K562 (cell line): ENCODE data around the gene FERMT3. TPM values are rescaled to one million over a fixed set of nuclear protein-coding genes. Genes with fewer than 3 reads are reported as not detected.

Experiments
- CHD1 ChIP-seq: fragments of 200-600 bp; sonication (generic); IDR thresholded peaks from one replicate; pipeline ENCODE4 v1.6.1; 2012; ENCODE audit warnings: mild to moderate bottlenecking, moderate library complexity, low read length, inconsistent platforms
- ELF4 ChIP-seq: fragments of 450-650 bp; formaldehyde crosslinking; IDR thresholded peaks from 2 replicates; pipeline ENCODE4 v1.4.0; 2022; ENCODE audit warnings: missing genetic modification characterization
- FOXO4 ChIP-seq: fragments of 450-650 bp; formaldehyde crosslinking; IDR thresholded peaks from 2 replicates; pipeline ENCODE4 v1.4.0; 2020; ENCODE audit warnings: mild to moderate bottlenecking, moderate library complexity
- GATAD2A ChIP-seq: fragments of 450-650 bp; IDR thresholded peaks from 2 replicates; pipeline ENCODE4 v1.6.1; 2017
- PHF21A ChIP-seq: fragments of 450-650 bp; IDR thresholded peaks from 2 replicates; pipeline ENCODE4 v1.6.1; 2017; ENCODE audit warnings: low read depth, borderline replicate concordance
- RNF219 ChIP-seq: fragments of 250-450 bp; sonication (Bioruptor Pico); IDR thresholded peaks from 2 replicates; pipeline ENCODE4 v1.5.0; 2022; ENCODE audit warnings: mild to moderate bottlenecking
- ZNF134 ChIP-seq: fragments of 250-450 bp; sonication (Bioruptor Pico); conservative IDR thresholded peaks from 2 replicates; pipeline ENCODE4 v1.4.0; 2020
- ZNF518B ChIP-seq: fragments of 250-450 bp; sonication (Bioruptor Pico); IDR thresholded peaks from 2 replicates; pipeline ENCODE4 v1.5.0; 2021; ENCODE audit warnings: mild to moderate bottlenecking, moderate library complexity
- polyA plus RNA-seq, 8 experiments: library from polyadenylated mRNA; depleted of rRNA in 4 of 8; stranded (reverse) in 5 of 8; unstranded in 3 of 8; fragments of >200 nt; fragmentation: Nextera tagmentation in 2 of 8; fragmentation: Illumina TruSeq in 1 of 8; extraction: Ambion mirVana in 2 of 8; extraction: Trizol in 1 of 8; gene quantifications; 2 replicates each; pipeline versions ENCODE4 v1.2.1 to v1.2.3, GENCODE V29; 2011 to 2014; ENCODE audit warnings: inconsistent platforms in 1 of 8, missing spikeins in 1 of 8
- total RNA-seq, 7 experiments: library from RNA; depleted of rRNA in 6 of 7; stranded (reverse); fragments of >200 nt in 6 of 7; fragmentation: Illumina TruSeq in 2 of 7; extraction: Trizol in 2 of 7; gene quantifications; 2 replicates each; pipeline versions ENCODE4 v1.2.1 to v1.2.3, GENCODE V29; 2011 to 2021; ENCODE audit warnings: low replicate concordance in 1 of 7
- TF ChIP-seq, protein P1 (sequence below), 3 experiments: IDR thresholded peaks in 2 of 3; conservative IDR thresholded peaks in 1 of 3; 2 replicates each; pipeline ENCODE4 v1.5.1; 2011 to 2012; ENCODE audit warnings: low read length in 3 of 3, mild to moderate bottlenecking in 3 of 3, control low read depth in 2 of 3, improper control_type of control experiment in 1 of 3, inconsistent platforms in 1 of 3, low read depth in 1 of 3, mixed read lengths in 1 of 3, moderate library complexity in 1 of 3; ENCODE audit not compliant: insufficient read depth in 2 of 3
- TF ChIP-seq, protein P2 (sequence below): fragments of 250-450 bp; sonication (Bioruptor Pico); IDR thresholded peaks from 2 replicates; pipeline ENCODE4 v1.4.0; 2020; ENCODE audit warnings: borderline replicate concordance
- TF ChIP-seq, protein P3 (sequence below): fragments of 150-350 bp; IDR thresholded peaks from 2 replicates; pipeline ENCODE4 v1.6.1; 2014; ENCODE audit warnings: low read depth, mild to moderate bottlenecking, low read length, borderline replicate concordance

Gene FERMT3
- total and polyA plus RNA-seq, 9 of the 15 experiments (the other 6 are each of a cell fraction or from before 2014, with no cell fraction given) = 3.2 to 275 (median 79.7) TPM

- TF ChIP-seq, protein P1, sequence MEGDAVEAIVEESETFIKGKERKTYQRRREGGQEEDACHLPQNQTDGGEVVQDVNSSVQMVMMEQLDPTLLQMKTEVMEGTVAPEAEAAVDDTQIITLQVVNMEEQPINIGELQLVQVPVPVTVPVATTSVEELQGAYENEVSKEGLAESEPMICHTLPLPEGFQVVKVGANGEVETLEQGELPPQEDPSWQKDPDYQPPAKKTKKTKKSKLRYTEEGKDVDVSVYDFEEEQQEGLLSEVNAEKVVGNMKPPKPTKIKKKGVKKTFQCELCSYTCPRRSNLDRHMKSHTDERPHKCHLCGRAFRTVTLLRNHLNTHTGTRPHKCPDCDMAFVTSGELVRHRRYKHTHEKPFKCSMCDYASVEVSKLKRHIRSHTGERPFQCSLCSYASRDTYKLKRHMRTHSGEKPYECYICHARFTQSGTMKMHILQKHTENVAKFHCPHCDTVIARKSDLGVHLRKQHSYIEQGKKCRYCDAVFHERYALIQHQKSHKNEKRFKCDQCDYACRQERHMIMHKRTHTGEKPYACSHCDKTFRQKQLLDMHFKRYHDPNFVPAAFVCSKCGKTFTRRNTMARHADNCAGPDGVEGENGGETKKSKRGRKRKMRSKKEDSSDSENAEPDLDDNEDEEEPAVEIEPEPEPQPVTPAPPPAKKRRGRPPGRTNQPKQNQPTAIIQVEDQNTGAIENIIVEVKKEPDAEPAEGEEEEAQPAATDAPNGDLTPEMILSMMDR (IDR thresholded peaks at IDR 0.05 in 2 of 3, conservative IDR thresholded peaks at IDR 0.05 in 1 of 3; ENCODE audit: insufficient read depth in 2 of 3, low read depth in 1 of 3, low read length in 3 of 3) = peak in 1 of 3 experiments; percentile 3; a peak in 1 of 6 replicates
- TF ChIP-seq ELF4 (CRISPR knock-in tag) = no peak
- peak; percentile 62 for TF ChIP-seq CHD1
- TF ChIP-seq, protein P2, sequence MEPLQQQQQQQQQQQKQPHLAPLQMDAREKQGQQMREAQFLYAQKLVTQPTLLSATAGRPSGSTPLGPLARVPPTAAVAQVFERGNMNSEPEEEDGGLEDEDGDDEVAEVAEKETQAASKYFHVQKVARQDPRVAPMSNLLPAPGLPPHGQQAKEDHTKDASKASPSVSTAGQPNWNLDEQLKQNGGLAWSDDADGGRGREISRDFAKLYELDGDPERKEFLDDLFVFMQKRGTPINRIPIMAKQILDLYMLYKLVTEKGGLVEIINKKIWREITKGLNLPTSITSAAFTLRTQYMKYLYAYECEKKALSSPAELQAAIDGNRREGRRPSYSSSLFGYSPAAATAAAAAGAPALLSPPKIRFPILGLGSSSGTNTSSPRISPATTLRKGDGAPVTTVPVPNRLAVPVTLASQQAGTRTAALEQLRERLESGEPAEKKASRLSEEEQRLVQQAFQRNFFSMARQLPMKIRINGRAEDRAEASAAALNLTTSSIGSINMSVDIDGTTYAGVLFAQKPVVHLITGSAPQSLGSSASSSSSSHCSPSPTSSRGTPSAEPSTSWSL (CRISPR knock-in tag) = no peak
- TF ChIP-seq PHF21A = no peak
- no peak for TF ChIP-seq FOXO4 (CRISPR knock-in tag)
- TF ChIP-seq, protein P3, sequence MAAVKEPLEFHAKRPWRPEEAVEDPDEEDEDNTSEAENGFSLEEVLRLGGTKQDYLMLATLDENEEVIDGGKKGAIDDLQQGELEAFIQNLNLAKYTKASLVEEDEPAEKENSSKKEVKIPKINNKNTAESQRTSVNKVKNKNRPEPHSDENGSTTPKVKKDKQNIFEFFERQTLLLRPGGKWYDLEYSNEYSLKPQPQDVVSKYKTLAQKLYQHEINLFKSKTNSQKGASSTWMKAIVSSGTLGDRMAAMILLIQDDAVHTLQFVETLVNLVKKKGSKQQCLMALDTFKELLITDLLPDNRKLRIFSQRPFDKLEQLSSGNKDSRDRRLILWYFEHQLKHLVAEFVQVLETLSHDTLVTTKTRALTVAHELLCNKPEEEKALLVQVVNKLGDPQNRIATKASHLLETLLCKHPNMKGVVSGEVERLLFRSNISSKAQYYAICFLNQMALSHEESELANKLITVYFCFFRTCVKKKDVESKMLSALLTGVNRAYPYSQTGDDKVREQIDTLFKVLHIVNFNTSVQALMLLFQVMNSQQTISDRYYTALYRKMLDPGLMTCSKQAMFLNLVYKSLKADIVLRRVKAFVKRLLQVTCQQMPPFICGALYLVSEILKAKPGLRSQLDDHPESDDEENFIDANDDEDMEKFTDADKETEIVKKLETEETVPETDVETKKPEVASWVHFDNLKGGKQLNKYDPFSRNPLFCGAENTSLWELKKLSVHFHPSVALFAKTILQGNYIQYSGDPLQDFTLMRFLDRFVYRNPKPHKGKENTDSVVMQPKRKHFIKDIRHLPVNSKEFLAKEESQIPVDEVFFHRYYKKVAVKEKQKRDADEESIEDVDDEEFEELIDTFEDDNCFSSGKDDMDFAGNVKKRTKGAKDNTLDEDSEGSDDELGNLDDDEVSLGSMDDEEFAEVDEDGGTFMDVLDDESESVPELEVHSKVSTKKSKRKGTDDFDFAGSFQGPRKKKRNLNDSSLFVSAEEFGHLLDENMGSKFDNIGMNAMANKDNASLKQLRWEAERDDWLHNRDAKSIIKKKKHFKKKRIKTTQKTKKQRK = no peak
- no peak for TF ChIP-seq ZNF134 (CRISPR knock-in tag)
- peak; percentile 58; the same call in 1 of the 2 replicates for TF ChIP-seq GATAD2A
- no peak for TF ChIP-seq RNF219
- TF ChIP-seq ZNF518B = no peak
These were observed 40.5 kb upstream of the FERMT3 start, which contains the start of gene MACROD1 (continued) for GRCh38 chr11:64165842-64166635.
